Activated naive CD4-positive, alpha-beta T cell (primary cell): ENCODE measurements around the gene CIRBP.

Experiments
- DNase-seq, 4 experiments: peaks; one replicate each; lab custom pipeline; 2025; lab: John Stamatoyannopoulos, UW

CIRBP gene

GRCh38 chr19:1255186-1256161 lies 13.7 kb upstream of the CIRBP start:
- no peak for DNase-seq

- DNase-seq = no peak
These were observed 12.3 kb upstream of the CIRBP start for GRCh38 chr19:1256646-1257474.

- DNase-seq = no peak
These were observed 11.5 kb upstream of the CIRBP start for GRCh38 chr19:1257475-1258162.

DNA sequence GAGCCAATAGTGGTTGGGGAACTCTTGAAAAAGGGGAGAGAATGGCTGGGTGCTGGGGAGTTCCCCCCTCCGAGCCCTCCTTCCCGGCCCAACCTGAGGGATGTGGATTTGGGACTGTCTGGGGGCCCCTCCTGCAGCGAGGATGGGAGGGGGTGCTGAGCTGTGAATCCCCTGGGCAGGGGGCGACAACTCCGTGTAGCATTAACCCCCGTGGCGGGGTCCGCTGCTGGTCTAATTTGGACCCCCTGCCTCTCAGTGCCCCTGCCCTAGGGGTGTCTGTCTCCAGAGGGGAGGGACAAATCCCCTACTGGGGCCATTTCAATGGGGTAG lies 11.0 kb upstream of the CIRBP start:
- DNase-seq = no peak

GRCh38 chr19:1258707-1259205 lies 10.4 kb upstream of the CIRBP start:
- DNase-seq = no peak

DNA sequence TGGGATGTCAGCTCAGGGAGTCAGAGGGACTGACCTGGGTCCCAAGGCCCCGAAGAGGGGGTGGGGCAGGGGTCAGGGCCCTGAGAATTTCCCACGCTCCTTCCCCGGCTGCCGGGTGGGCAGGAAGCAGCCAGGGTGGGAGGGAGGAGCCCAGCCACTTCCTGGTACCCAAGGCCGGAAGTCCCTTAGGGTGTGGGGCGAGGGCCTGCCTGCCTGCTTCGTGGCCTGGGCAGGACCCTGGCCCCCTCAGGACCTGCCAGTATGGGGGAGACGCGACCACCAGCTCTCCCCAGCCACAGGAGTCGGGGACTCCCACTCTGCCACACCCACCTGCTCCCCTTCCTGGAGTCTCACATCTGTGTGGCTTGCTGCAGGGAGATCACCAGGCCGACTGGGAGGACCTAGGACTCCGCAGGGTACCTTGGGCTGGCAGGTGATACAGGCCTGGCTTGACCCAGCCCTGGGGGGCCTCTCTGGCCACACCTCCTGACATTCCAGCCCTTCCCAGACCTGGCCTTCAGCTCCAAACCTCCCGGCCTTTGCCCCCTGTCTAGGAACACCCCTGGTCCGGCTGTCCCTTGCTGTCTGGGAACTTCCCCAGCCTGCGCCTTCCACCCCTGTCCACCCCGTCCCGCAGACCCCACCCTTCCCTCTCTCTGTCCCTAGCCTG lies 9.8 kb upstream of the CIRBP start:
- DNase-seq = peak in 3 of 4 experiments; percentile 43 to 66 (median 50)

DNA sequence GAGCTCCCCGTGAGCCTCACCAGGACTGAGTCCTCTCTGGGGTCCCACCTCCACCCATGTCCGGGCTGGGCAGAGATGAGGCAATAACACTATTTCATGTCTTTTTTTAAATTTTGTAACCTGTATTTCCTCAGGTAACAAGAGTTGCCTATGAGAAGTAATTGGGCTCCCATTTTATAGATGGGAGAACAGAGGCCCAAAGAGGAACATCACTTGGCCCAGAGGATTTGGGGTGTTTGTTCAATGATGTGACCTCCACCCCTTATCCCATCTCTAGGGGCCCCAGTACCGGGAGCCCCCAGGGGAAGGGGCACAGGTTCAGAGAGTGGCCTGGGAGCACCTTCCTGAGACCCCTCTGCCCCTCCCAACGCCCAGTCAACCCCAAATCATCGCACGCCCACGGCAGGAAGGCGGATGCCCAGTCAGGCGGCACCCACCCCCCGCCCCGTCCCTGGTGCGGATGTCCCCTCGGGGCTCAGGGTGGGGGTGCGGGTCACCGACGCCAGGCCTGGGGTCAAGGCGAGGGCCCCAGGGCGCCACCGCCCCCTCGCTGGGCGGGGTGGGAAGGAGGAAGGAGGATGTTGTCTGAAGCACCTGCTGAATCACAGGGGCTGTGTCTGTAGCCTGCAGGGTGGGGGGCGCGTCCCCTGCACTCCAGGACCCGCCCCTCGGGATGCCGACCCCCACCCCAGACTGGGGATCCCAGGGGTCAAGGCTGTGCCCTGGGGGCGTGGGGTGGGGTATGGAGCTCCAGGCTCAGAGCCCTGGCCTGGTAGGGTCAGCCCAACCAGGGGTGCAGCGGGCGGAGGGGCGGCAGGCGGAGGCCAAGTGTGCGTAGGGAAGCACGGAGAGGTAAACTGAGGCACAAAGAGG lies 9.0 kb upstream of the CIRBP start:
- DNase-seq = peak in 2 of 4 experiments; percentile 36 to 49

DNA sequence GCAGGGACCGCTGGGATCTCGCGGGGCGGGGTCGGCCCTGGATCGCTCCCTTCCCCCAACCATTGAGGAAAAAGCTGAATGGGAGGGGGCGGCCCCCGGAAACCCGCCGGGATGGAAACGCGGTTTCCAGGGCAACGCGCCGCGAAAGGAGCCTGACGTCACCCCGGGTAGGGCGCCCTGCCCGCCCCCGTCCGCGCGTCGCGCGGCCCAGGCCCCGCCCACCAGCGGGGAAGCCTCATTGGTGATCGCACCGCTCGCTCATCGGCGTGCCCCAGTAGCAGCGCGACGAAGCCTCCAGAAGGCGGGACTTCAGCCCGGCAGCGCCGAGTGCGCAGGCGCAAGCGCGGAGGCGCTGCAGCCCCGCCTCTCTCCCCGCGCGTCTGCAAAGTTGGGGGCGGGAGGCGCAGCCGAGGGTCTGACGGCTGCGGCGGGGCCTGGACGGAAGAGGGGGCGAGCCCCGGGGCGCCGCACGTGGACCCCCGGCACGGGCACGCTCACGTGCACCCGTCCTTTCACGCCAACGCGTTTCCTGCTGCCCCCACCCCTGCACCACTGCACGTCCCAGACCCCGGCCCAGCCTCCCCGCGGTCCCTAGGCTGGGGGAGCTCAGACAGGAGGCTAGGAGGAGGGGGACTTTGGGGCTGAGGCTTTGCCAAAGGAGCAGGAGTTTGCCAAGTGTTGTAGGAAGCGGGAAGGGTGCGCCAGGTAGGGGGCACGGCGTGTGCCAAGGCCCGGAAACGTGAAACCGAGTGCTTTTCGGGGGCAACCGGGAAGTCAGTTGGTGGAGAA lies 8.2 kb upstream of the CIRBP start:
- peak; percentile 86 to 97 (median 93) for DNase-seq

- no peak for DNase-seq
These were observed 7.7 kb upstream of the CIRBP start for GRCh38 chr19:1261538-1261797.

DNA sequence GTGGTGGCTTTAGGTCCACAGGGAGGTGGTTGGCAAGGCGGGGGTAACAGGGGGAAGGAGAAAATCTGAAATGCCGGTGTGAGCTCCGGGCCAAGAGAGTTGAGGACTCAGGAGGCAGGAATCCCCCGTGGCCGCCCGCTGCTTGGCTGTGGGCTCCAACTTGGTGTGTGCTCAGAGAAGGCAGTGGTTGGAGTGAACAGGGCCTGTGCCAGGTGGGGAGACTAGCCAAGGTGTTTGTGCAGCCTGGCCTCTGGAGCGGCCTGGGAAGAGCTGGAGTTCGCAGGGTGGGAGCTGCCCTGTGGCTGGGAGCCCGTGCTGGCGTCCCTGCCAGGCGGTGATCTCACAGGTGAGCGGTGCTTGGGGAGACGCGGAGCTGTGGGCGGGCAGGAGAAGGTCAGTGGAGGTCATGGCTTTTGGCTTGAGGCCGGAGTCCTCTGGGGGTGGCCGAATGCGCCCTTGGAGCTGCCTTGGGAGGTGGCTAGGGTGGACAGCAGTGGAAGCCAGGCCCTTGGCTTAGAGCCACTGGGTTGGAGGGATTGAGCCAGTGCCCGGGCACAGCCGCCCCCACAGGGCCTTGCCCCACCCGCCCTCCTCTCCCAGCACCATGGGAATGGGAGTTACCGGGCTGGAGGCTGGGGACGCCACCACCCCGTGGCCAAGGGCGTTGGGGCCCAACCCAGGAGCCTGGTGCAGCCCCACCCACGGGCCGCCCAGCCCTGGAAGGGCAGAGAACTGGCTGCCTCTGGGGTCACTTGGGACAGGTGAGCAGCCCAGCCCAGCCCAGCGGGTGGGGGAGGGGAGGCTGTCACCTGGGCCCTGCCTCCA lies 7.1 kb upstream of the CIRBP start:
- no peak for DNase-seq

DNA sequence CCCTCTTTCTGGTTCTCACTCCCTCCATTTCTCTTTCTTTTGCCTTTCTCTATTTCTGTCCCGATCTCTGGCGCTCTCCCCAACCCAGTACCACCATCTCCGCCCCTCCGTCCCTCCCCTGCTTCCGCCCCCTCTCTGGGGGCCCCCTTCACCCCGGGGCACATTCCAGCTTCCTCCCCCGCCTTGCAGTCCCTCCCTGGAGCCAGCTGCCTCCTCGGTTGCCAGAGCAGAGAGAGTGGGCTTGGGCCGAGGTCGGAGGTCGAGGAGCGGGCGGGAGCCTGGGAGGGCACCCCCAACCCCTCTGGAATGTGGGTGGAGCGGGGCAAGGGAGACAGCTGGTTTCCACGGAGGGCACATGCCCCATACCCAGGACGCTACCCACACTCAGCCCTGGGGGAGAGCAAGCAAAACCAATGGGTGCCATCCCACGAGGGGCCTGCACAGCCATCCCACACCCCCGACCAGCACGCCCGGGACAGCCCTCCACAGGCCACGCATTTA lies 6.5 kb upstream of the CIRBP start:
- DNase-seq = no peak

GRCh38 chr19:1263188-1263587 lies 5.9 kb upstream of the CIRBP start:
- no peak for DNase-seq

DNA sequence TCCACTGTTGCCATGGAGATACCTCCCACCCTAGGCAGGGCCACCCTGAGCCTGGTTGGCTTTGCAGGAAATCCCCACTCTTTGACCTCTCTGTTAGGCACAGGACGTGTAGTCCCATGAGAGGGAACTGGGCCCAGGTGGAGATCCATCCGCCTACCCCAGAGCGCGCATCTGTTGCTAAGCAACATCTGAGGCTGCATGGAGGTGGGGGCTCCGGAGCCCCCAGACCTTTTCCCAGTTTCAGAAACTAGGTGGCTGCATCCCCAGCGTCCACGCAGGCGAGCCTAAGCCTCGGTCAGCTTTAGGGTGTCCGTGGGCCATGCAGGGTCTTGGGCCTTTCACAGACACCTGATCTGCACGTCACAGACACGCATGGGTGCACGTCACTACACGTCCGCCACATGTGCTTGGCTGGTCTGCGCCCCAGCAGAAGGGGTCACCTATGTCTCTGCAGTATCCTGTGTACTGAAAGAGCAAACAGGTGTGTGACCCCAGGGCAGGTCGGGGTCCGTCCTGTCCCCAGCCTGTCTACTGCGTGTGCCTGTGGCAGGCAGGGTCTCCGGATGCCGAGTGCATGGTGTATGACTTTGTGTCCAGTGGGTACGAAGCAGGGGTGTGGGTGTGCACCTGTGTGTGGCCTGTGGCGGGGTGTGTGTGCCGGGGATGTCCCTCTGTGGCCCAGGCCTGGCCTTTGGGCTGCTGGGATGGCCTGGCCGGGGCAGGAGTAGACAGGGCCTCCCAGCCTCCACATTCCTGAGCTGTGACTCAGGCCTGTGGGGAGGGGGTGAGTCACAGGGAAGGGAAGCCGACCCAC lies 4.1 kb upstream of the CIRBP start:
- DNase-seq = no peak

- DNase-seq = peak in 1 of 4 experiments; percentile 48
These were observed 3.5 kb upstream of the CIRBP start for GRCh38 chr19:1265615-1266128.

GRCh38 chr19:1266129-1266915 lies 2.8 kb upstream of the CIRBP start:
- DNase-seq = peak; percentile 42 to 76 (median 52)

GRCh38 chr19:1266916-1267476 lies 2.1 kb upstream of the CIRBP start:
- peak; percentile 42 to 62 (median 51) for DNase-seq
